Fibroblast of upper back skin (primary cell): ENCODE data around the gene TANK.
"Not testable (repeated sequence)": the region's sequence is repeated elsewhere in the genome, so short reads cannot be mapped to it uniquely, and the experiment has no call there.

Source experiments
- DNase-seq: peaks from one replicate; pipeline ENCODE4 v3.0.0-alpha.2; 2013

TANK gene

GRCh38 chr2:161170377-161170776, 10.1 kb downstream of the TANK start:
- DNase-seq: peak; percentile 42

GRCh38 chr2:161170958-161171932, 11.0 kb downstream of the TANK start:
- DNase-seq: peak; percentile 24

- no peak for DNase-seq
Observed at GRCh38 chr2:161172901-161173540, 12.8 kb downstream of the TANK start.

GRCh38 chr2:161173541-161174194, 13.4 kb downstream of the TANK start:
- no peak for DNase-seq

GRCh38 chr2:161177969-161178368, 17.7 kb downstream of the TANK start:
- DNase-seq: no peak

- no peak for DNase-seq
Observed at GRCh38 chr2:161178756-161179155, 18.5 kb downstream of the TANK start.

GRCh38 chr2:161190050-161190449, 29.8 kb downstream of the TANK start:
- DNase-seq: no peak

- DNase-seq: not testable (repeated sequence)
Observed at GRCh38 chr2:161195602-161196001, 35.4 kb downstream of the TANK start.

GRCh38 chr2:161199912-161200701, 39.9 kb downstream of the TANK start:
- DNase-seq: no peak

GRCh38 chr2:161204846-161205245, 44.6 kb downstream of the TANK start:
- no peak for DNase-seq

GRCh38 chr2:161206471-161207032, 46.3 kb downstream of the TANK start:
- DNase-seq: no peak

- DNase-seq: no peak
Observed at GRCh38 chr2:161207941-161208340, 47.7 kb downstream of the TANK start.

- DNase-seq: peak; percentile 75
Observed at GRCh38 chr2:161208527-161209139, 48.4 kb downstream of the TANK start.

- DNase-seq: no peak
Observed at GRCh38 chr2:161209902-161210301, 49.7 kb downstream of the TANK start.

- no peak for DNase-seq
Observed at GRCh38 chr2:161217597-161218185, 57.5 kb downstream of the TANK start.

GRCh38 chr2:161219211-161219610, 59.0 kb downstream of the TANK start:
- DNase-seq: no peak

- DNase-seq: peak; percentile 49
Observed at GRCh38 chr2:161223139-161223732, 63.0 kb downstream of the TANK start.

- no peak for DNase-seq
Observed at GRCh38 chr2:161228511-161229240, 68.4 kb downstream of the TANK start.

GRCh38 chr2:161230959-161231358, 70.7 kb downstream of the TANK start:
- no peak for DNase-seq

GRCh38 chr2:161232571-161232970, 72.3 kb downstream of the TANK start:
- DNase-seq: no peak
